ENCODE measurements around the gene USP25.

DNA sequence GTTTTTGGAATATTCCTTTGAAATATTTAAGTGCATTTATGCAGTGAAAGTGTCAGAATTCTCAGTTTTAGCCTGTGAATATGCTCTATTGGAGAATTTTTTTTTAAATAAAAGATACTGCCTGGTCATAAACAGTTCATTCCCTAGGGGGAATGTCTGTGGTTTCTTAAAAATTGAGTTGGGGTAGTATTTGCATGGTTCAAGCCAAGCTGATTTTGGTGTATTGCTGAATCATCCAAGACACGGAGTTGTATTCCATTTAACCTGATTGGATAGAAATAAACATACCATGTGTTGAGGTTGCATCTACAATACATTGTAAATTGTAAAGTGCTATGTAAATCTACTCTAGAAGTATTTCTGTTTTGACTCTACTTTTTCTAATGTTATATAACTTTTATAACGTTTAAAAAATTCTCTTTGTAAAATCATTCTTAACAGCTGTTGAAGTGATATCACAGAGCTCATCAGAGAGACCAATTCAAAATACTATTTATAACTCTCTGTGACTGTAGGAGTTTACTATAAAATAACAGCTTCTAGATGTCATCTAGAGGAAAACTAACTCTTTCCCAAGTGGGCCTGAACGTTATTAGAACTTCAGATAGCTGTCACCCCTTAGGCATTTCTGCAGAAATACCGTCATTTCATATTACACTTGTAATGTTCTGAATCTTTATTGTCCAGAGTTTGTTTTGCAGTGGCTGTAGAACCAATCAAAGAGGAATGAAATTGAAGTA, 199.1 kb downstream of the USP25 start:
- TF ChIP-seq, protein P1, sequence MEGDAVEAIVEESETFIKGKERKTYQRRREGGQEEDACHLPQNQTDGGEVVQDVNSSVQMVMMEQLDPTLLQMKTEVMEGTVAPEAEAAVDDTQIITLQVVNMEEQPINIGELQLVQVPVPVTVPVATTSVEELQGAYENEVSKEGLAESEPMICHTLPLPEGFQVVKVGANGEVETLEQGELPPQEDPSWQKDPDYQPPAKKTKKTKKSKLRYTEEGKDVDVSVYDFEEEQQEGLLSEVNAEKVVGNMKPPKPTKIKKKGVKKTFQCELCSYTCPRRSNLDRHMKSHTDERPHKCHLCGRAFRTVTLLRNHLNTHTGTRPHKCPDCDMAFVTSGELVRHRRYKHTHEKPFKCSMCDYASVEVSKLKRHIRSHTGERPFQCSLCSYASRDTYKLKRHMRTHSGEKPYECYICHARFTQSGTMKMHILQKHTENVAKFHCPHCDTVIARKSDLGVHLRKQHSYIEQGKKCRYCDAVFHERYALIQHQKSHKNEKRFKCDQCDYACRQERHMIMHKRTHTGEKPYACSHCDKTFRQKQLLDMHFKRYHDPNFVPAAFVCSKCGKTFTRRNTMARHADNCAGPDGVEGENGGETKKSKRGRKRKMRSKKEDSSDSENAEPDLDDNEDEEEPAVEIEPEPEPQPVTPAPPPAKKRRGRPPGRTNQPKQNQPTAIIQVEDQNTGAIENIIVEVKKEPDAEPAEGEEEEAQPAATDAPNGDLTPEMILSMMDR (IDR thresholded peaks at IDR 0.05): no peak
- no peak for TF ChIP-seq POLR2A (IDR thresholded peaks at IDR 0.05)
